IMR-90 (cell line): ENCODE results near the gene FNIP2. TPM values are rescaled to one million over a fixed set of nuclear protein-coding genes. Genes with fewer than 3 reads are reported as not detected.

Experiments used
- ATAC-seq: fragments of 200-7000 bp; cut with Tn5 transposase; 2 replicates; pipeline ENCODE4 v1.9.1; 2020; ENCODE audit warnings: low read depth, mild to moderate bottlenecking, moderate library complexity
- BruUV-seq: library from RNA; stranded (reverse); fragments of 400-500 nt; replicated peaks from 2 replicates; lab custom pipeline; 2021; lab: Mats Ljungman, UMichigan
- CTCF ChIA-PET: fragments of 300-600 bp; formaldehyde crosslinking; extraction: SDS; loops from one replicate; lab custom pipeline; 2021; ENCODE audit warnings: antibody characterized with exemption; lab: Yijun Ruan, JAX
- POLR2A ChIA-PET: fragments of 300-600 bp; sonication (Branson Sonifier 250); formaldehyde crosslinking; loops from one replicate; lab custom pipeline; 2022; ENCODE audit warnings: antibody characterized with exemption; ENCODE audit not compliant: unreplicated experiment; lab: Charles Lee
- DNase-seq: peaks from one replicate; pipeline ENCODE4 v3.0.0; 2013
- H2AFZ ChIP-seq: replicated peaks from 2 replicates; pipeline ENCODE3; 2013; ENCODE audit warnings: low read length, mild to moderate bottlenecking; ENCODE audit not compliant: poor library complexity
- H2AK5ac ChIP-seq: 2 replicates; pipeline ENCODE4 v1.6.1; 2013; ENCODE audit warnings: low read depth, low read length, inconsistent platforms
- H2AK9ac ChIP-seq: replicated peaks from 2 replicates; pipeline ENCODE3; 2013; ENCODE audit warnings: mild to moderate bottlenecking, low read depth, low read length, moderate library complexity; ENCODE audit not compliant: poor library complexity
- H2BK120ac ChIP-seq: 2 replicates; pipeline ENCODE4 v1.6.1; 2013; ENCODE audit warnings: low read depth, low read length, inconsistent platforms
- H2BK15ac ChIP-seq: 3 replicates; pipeline ENCODE4 v1.6.1; 2013; ENCODE audit warnings: low read depth, low read length, inconsistent platforms
- H2BK20ac ChIP-seq: 2 replicates; pipeline ENCODE4 v1.6.1; 2013; ENCODE audit warnings: low read depth, mild to moderate bottlenecking, inconsistent platforms, low read length, moderate library complexity
- H2BK5ac ChIP-seq: 2 replicates; pipeline ENCODE4 v1.6.1; 2013; ENCODE audit warnings: mild to moderate bottlenecking, low read depth, low read length, inconsistent platforms; ENCODE audit not compliant: poor library complexity, severe bottlenecking
- H3K14ac ChIP-seq: replicated peaks from 2 replicates; pipeline ENCODE4 v1.6.1; 2013; ENCODE audit warnings: low read depth, low read length, inconsistent platforms
- H3K18ac ChIP-seq: 2 replicates; pipeline ENCODE4 v1.6.1; 2013; ENCODE audit warnings: low read depth, low read length, control low read depth
- H3K23ac ChIP-seq: 2 replicates; pipeline ENCODE4 v1.6.1; 2013; ENCODE audit warnings: low read depth, low read length, inconsistent platforms
- H3K27ac ChIP-seq: 2 replicates; pipeline ENCODE4 v1.5.1; 2013; ENCODE audit warnings: mild to moderate bottlenecking, control low read depth, low read length; ENCODE audit not compliant: insufficient read depth
- H3K27me3 ChIP-seq: 2 replicates; pipeline ENCODE4 v1.6.1; 2013; ENCODE audit warnings: low read length; ENCODE audit not compliant: control insufficient read depth, insufficient read depth
- H3K36me3 ChIP-seq: 2 replicates; pipeline ENCODE4 v1.6.1; 2013; ENCODE audit warnings: low read length, mixed read lengths; ENCODE audit not compliant: control insufficient read depth, insufficient read depth
- H3K4ac ChIP-seq: 2 replicates; pipeline ENCODE4 v1.6.1; 2013; ENCODE audit warnings: low read depth, low read length, inconsistent platforms
- H3K4me1 ChIP-seq: 2 replicates; pipeline ENCODE4 v1.6.1; 2013; ENCODE audit warnings: low read length, mixed read lengths; ENCODE audit not compliant: control insufficient read depth, insufficient read depth
- H3K4me2 ChIP-seq: 2 replicates; pipeline ENCODE4 v1.6.1; 2013; ENCODE audit warnings: low read depth, mild to moderate bottlenecking, control low read depth, low read length, moderate library complexity
- H3K4me3 ChIP-seq: 2 replicates; pipeline ENCODE4 v1.5.1; 2013; ENCODE audit warnings: low read depth, mild to moderate bottlenecking, control low read depth, low read length, moderate library complexity; ENCODE audit not compliant: insufficient read depth
- H3K56ac ChIP-seq: 2 replicates; pipeline ENCODE4 v1.6.1; 2013; ENCODE audit warnings: low read length, inconsistent platforms; ENCODE audit not compliant: insufficient read depth; ENCODE audit errors: extremely low read depth
- H3K79me1 ChIP-seq, 2 experiments: 2 replicates each; pipeline ENCODE4 v1.6.1; 2013; ENCODE audit warnings: low read length in 2 of 2, inconsistent platforms in 1 of 2, low read depth in 1 of 2
- H3K9ac ChIP-seq: 2 replicates; pipeline ENCODE4 v1.6.1; 2013; ENCODE audit warnings: low read depth, low read length, control low read depth
- H3K9me1 ChIP-seq: 2 replicates; pipeline ENCODE4 v1.6.1; 2013; ENCODE audit warnings: low read length, inconsistent platforms; ENCODE audit not compliant: insufficient read depth
- H3K9me3 ChIP-seq: 2 replicates; pipeline ENCODE4 v1.6.1; 2013; ENCODE audit warnings: low read length; ENCODE audit not compliant: control insufficient read depth, insufficient read depth
- H4K20me1 ChIP-seq: 2 replicates; pipeline ENCODE4 v1.6.1; 2013; ENCODE audit warnings: low read length, inconsistent platforms; ENCODE audit not compliant: insufficient read depth
- H4K5ac ChIP-seq: 2 replicates; pipeline ENCODE4 v1.6.1; 2013; ENCODE audit warnings: mild to moderate bottlenecking, low read depth, low read length, control low read depth
- H4K8ac ChIP-seq, 2 experiments: 2 replicates each; pipeline ENCODE4 v1.6.1; 2013; ENCODE audit warnings: low read depth in 2 of 2, low read length in 2 of 2, control low read depth in 1 of 2, inconsistent platforms in 1 of 2
- H4K91ac ChIP-seq: 2 replicates; pipeline ENCODE4 v1.6.1; 2013; ENCODE audit warnings: low read depth, low read length, inconsistent platforms; ENCODE audit not compliant: insufficient read depth
- CEBPB ChIP-seq: IDR thresholded peaks from 2 replicates; pipeline ENCODE4 v1.6.1; 2012; ENCODE audit warnings: low read depth, low read length, improper control_type of control experiment
- CHD1 ChIP-seq: IDR thresholded peaks from 2 replicates; pipeline ENCODE4 v1.6.1; 2012; ENCODE audit warnings: low read depth, low read length, improper control_type of control experiment
- FOS ChIP-seq: fragments of 150-350 bp; IDR thresholded peaks from 2 replicates; pipeline ENCODE4 v1.6.1; 2016; ENCODE audit warnings: low read depth, low read length
- MAFK ChIP-seq: IDR thresholded peaks from 2 replicates; pipeline ENCODE4 v1.6.1; 2012; ENCODE audit warnings: low read depth, low read length, improper control_type of control experiment
- NFE2L2 ChIP-seq: fragments of 150-350 bp; IDR thresholded peaks from 2 replicates; pipeline ENCODE4 v1.6.1; 2016; ENCODE audit warnings: low read depth, mild to moderate bottlenecking, low read length
- RAD21 ChIP-seq: IDR thresholded peaks from 2 replicates; pipeline ENCODE4 v1.6.1; 2012; ENCODE audit warnings: low read length, improper control_type of control experiment
- RFX5 ChIP-seq: IDR thresholded peaks from 2 replicates; pipeline ENCODE4 v1.8.0; 2012; ENCODE audit warnings: low read depth, mild to moderate bottlenecking, low read length, moderate library complexity
- SMC3 ChIP-seq: fragments of 150-350 bp; IDR thresholded peaks from 2 replicates; pipeline ENCODE4 v1.6.1; 2016; ENCODE audit warnings: low read depth, mild to moderate bottlenecking, antibody characterized with exemption, low read length, moderate library complexity
- WGBS, 2 experiments: methylation state at CpG; one replicate each; pipeline versions ENCODE4 v1.1.5 to v1.1.7; 2013; ENCODE audit warnings: missing lambda C conversion rate in 2 of 2; ENCODE audit not compliant: insufficient read length in 1 of 2; ENCODE audit errors: extremely low coverage in 2 of 2; 5-methylcytosine and 5-hydroxymethylcytosine counted together
- dilution Hi-C: fragments of 300-500 bp; cut with HindIII; formaldehyde crosslinking; loops from one replicate; pipeline ENCODE4 v1.14.3; 2018; ENCODE audit warnings: low sequenced_read_pairs; ENCODE audit not compliant: unreplicated experiment
- in situ Hi-C: fragments of 300-500 bp; cut with MboI; formaldehyde crosslinking; loops from 3 replicates; pipeline ENCODE4 v1.14.3; 2019; ENCODE audit warnings: low sequenced_read_pairs, inconsistent platforms, mixed read lengths
- intact Hi-C: fragments of 100-400 bp; cut with micrococcal nuclease; formaldehyde crosslinking; loops from 2 replicates; pipeline ENCODE4 v1.10.0; 2022
- polyA plus RNA-seq, 3 experiments: library from polyadenylated mRNA; depleted of rRNA; stranded (reverse); fragments of >200 nt; gene quantifications; 2 replicates each; pipeline ENCODE4 v1.2.3, GENCODE V29; 2012; ENCODE audit warnings: low replicate concordance in 1 of 3
- total RNA-seq: library from RNA; depleted of rRNA; stranded (reverse); fragments of >200 nt; gene quantifications from 2 replicates; pipeline ENCODE4 v1.2.3, GENCODE V29; 2012
- TF ChIP-seq, protein P1 (sequence below): fragments of 150-350 bp; IDR thresholded peaks from 2 replicates; pipeline ENCODE4 v1.6.1; 2017; ENCODE audit warnings: mild to moderate bottlenecking, antibody characterized with exemption, low read length, low read depth
- TF ChIP-seq, protein P2 (sequence below): conservative IDR thresholded peaks from 2 replicates; pipeline ENCODE4 v1.5.1; 2012; ENCODE audit warnings: mild to moderate bottlenecking, low read depth, low read length, improper control_type of control experiment
- TF ChIP-seq, protein P3 (sequence below): fragments of 150-350 bp; IDR thresholded peaks from 2 replicates; pipeline ENCODE4 v1.6.1; 2016; ENCODE audit warnings: low read depth, mild to moderate bottlenecking, low read length, moderate library complexity, borderline replicate concordance

FNIP2 gene
- total and polyA plus RNA-seq, 2 of the 4 experiments (the other 2 are of a cell fraction): 4.7 to 24.6 TPM

DNA sequence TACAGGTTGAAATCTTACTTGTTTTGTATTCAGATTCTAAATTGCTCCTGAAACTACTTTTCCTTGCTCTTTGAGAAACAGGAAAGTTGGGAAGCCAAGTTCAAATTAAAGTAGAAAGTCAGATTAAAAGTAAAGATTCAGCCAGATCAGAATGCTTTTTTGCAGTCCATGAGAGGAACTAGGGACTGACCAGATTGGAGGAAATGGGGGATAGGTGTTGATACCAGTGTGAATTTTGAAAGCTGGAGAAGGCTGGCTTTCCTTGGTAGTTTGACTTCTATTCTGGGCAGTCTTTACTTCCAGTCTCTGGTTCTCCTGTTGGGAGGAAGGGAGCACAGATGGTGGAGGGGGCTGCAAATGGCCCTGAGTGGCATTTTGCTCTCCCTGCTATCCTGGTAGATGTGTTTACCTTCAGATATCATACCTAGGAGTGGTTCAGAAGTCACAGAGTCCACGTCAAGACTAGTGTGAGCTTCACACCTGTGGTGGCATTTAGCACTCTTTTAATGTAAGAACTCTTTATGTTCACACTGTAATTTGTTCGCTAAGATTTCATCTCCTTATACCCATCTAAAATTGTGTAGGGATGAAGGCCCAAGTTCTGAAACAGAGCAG is 68.8 kb downstream of the FNIP2 start:
- no peaks in the 10 kb centered on the region for H4K20me1 ChIP-seq
- no peak overlapping the region for H2AK9ac ChIP-seq
- no peak overlapping the region for H4K8ac ChIP-seq
- no peak overlapping the region for H2BK15ac ChIP-seq
- no peak overlapping the region for H4K5ac ChIP-seq
- no peak overlapping the region for H4K91ac ChIP-seq
- peaks cover 0 to 3% of the 10 kb centered on the region in 2 experiments; a peak in 2 of 4 replicates for H3K79me1 ChIP-seq
- no peak overlapping the region for H2AK5ac ChIP-seq
- POLR2A ChIA-PET: interaction anchor here (0.5 kb wide), 1 partner anchor 159 kb away, joined by 8 read pairs; no protein-coding TSS in a partner anchor
- WGBS, 2 experiments: no CpG with 5 or more reads among the region's 2 CpGs
- no peak overlapping the region for H2BK20ac ChIP-seq
- no peak overlapping the region for H3K18ac ChIP-seq
- no peak overlapping the region for H2BK5ac ChIP-seq
- no peak overlapping the region for H3K4ac ChIP-seq
- intact Hi-C loops: no loop called here
- DNase-seq (no peak), ATAC-seq (no peak)
- no peak overlapping the region for H2AFZ ChIP-seq
- dilution Hi-C loops: no loop called here
- no peak overlapping the region for H3K9ac ChIP-seq
- peaks cover 10% of the 10 kb centered on the region; the same call in 1 of the 2 replicates for H3K36me3 ChIP-seq
- H3K56ac ChIP-seq: no peak overlapping the region
- no peaks in the 10 kb centered on the region for H3K4me1 ChIP-seq
- TF ChIP-seq MAFK (no peak), CEBPB (no peak), SMC3 (no peak), NFE2L2 (no peak), RFX5 (no peak), CHD1 (no peak), RAD21 (no peak), FOS (no peak)
- TF ChIP-seq, protein P1, sequence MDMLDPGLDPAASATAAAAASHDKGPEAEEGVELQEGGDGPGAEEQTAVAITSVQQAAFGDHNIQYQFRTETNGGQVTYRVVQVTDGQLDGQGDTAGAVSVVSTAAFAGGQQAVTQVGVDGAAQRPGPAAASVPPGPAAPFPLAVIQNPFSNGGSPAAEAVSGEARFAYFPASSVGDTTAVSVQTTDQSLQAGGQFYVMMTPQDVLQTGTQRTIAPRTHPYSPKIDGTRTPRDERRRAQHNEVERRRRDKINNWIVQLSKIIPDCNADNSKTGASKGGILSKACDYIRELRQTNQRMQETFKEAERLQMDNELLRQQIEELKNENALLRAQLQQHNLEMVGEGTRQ: no peak
- TF ChIP-seq, protein P2, sequence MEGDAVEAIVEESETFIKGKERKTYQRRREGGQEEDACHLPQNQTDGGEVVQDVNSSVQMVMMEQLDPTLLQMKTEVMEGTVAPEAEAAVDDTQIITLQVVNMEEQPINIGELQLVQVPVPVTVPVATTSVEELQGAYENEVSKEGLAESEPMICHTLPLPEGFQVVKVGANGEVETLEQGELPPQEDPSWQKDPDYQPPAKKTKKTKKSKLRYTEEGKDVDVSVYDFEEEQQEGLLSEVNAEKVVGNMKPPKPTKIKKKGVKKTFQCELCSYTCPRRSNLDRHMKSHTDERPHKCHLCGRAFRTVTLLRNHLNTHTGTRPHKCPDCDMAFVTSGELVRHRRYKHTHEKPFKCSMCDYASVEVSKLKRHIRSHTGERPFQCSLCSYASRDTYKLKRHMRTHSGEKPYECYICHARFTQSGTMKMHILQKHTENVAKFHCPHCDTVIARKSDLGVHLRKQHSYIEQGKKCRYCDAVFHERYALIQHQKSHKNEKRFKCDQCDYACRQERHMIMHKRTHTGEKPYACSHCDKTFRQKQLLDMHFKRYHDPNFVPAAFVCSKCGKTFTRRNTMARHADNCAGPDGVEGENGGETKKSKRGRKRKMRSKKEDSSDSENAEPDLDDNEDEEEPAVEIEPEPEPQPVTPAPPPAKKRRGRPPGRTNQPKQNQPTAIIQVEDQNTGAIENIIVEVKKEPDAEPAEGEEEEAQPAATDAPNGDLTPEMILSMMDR: no peak
- TF ChIP-seq, protein P3, sequence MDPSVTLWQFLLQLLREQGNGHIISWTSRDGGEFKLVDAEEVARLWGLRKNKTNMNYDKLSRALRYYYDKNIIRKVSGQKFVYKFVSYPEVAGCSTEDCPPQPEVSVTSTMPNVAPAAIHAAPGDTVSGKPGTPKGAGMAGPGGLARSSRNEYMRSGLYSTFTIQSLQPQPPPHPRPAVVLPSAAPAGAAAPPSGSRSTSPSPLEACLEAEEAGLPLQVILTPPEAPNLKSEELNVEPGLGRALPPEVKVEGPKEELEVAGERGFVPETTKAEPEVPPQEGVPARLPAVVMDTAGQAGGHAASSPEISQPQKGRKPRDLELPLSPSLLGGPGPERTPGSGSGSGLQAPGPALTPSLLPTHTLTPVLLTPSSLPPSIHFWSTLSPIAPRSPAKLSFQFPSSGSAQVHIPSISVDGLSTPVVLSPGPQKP: no peak
- H2BK120ac ChIP-seq: no peak overlapping the region
- H3K27ac ChIP-seq: no peak overlapping the region
- no peaks in the 10 kb centered on the region for H3K9me3 ChIP-seq
- H3K14ac ChIP-seq: no peak overlapping the region
- H3K4me2 ChIP-seq: no peak overlapping the region
- no peaks in the 10 kb centered on the region for H3K27me3 ChIP-seq
- in situ Hi-C loops: loop anchor here (25.0 kb wide), 1 partner anchor 575 kb away; no protein-coding TSS in a partner anchor
- no peak overlapping the region for H3K4me3 ChIP-seq
- H3K9me1 ChIP-seq: 0 out of 2 replicates have a peak, but pooled peaks cover 2% of the 10 kb centered on the region
- BruUV-seq: no TSS peak
- CTCF ChIA-PET: interaction anchor here (0.6 kb wide), 1 partner anchor 55 kb away, joined by 4 read pairs; no protein-coding TSS in a partner anchor
- H3K23ac ChIP-seq: no peak overlapping the region
